ENCODE results near the gene PCGF6.
"Not testable (repeated sequence)": the region's sequence is repeated elsewhere in the genome, so short reads cannot be mapped to it uniquely, and the experiment has no call there.

The PCGF6 gene

GRCh38 chr10:103265717-103266329 lies 85.1 kb downstream of the PCGF6 start:
- H3K9ac ChIP-seq (ENCODE audit: low read depth, low read length, poor library complexity): no peak overlapping the region
- no CpG with 5 or more reads among the region's 11 CpGs for WGBS, 2 donors (ENCODE audit: extremely low coverage in 2 of 2, insufficient read length in 2 of 2, insufficient replicate concordance in 1 of 2)

GRCh38 chr10:103262229-103262628 lies 88.7 kb downstream of the PCGF6 start:
- Histone ChIP-seq H3K27ac (replicated peaks; ENCODE audit: low read length) (no peak overlapping the region), H4K8ac (ENCODE audit: low read depth, low read length) (no peak overlapping the region), H3K4me2 (ENCODE audit: insufficient read depth, low read length, poor library complexity, severe bottlenecking) (no peak overlapping the region), H2BK12ac (ENCODE audit: low read length) (no peak overlapping the region), H2AK5ac (ENCODE audit: low read depth, low read length) (no peak overlapping the region), H3K9ac (ENCODE audit: low read depth, low read length, poor library complexity) (no peak overlapping the region), H3K18ac (ENCODE audit: low read length) (no peak overlapping the region), H3K27me3 (ENCODE audit: control insufficient read depth in 3 of 3, insufficient read depth in 3 of 3, low read depth in 1 of 3, low read length in 3 of 3) (peaks cover 0 to 2% (median 0%) of the 10 kb centered on the region in 3 experiments), H3K79me1 (ENCODE audit: low read depth, low read length) (no peaks in the 10 kb centered on the region), H2BK15ac (ENCODE audit: low read length) (no peak overlapping the region), H2BK120ac (ENCODE audit: low read depth, low read length) (no peak overlapping the region), H3K14ac (ENCODE audit: low read length) (no peak overlapping the region), H3K9me3 (replicated peaks in 1 of 2; ENCODE audit: control insufficient read depth in 2 of 2, insufficient read depth in 1 of 2, low read depth in 1 of 2, low read length in 2 of 2) (peaks cover 3% of the 10 kb centered on the region in 2 donors), H2AFZ (ENCODE audit: low read length) (no peak overlapping the region), H3K4ac (ENCODE audit: low read length) (no peak overlapping the region), H2BK5ac (ENCODE audit: low read length) (no peak overlapping the region), H3K36me3 (replicated peaks in 1 of 2; ENCODE audit: control insufficient read depth in 2 of 2, insufficient read depth in 2 of 2, low read length in 2 of 2) (no peaks in the 10 kb centered on the region), H4K91ac (ENCODE audit: low read depth, low read length, poor library complexity) (no peak overlapping the region), H3K4me3 (ENCODE audit: low read length in 2 of 2) (no peak overlapping the region), H3K4me1 (ENCODE audit: control insufficient read depth in 2 of 2, insufficient read depth in 1 of 2, low read depth in 1 of 2, low read length in 2 of 2) (no peaks in the 10 kb centered on the region), H3K23ac (ENCODE audit: low read depth, low read length, poor library complexity) (no peak overlapping the region)
- DNase-seq (ENCODE audit: low spot score): no peak
- WGBS, 2 donors (ENCODE audit: extremely low coverage in 2 of 2, insufficient read length in 2 of 2, insufficient replicate concordance in 1 of 2): no CpG with 5 or more reads among the region's 3 CpGs

More at GRCh38 chr10:103265717-103266329, 85.1 kb downstream of the PCGF6 start:
- H3K4me1 ChIP-seq (ENCODE audit: control insufficient read depth in 2 of 2, insufficient read depth in 1 of 2, low read depth in 1 of 2, low read length in 2 of 2): no peaks in the 10 kb centered on the region
- H3K4me3 ChIP-seq (ENCODE audit: low read length in 2 of 2): no peak overlapping the region
- no peak overlapping the region for H2BK120ac ChIP-seq (ENCODE audit: low read depth, low read length)
- no peak overlapping the region for H3K14ac ChIP-seq (ENCODE audit: low read length)
- no peak overlapping the region for H3K27ac ChIP-seq (replicated peaks; ENCODE audit: low read length)
- no peak overlapping the region for H3K4me2 ChIP-seq (ENCODE audit: insufficient read depth, low read length, poor library complexity, severe bottlenecking)
- no peak overlapping the region for H2AFZ ChIP-seq (ENCODE audit: low read length)
- H2BK5ac ChIP-seq (ENCODE audit: low read length): no peak overlapping the region
- H3K36me3 ChIP-seq (replicated peaks in 1 of 2; ENCODE audit: control insufficient read depth in 2 of 2, insufficient read depth in 2 of 2, low read length in 2 of 2): no peaks in the 10 kb centered on the region
- H4K91ac ChIP-seq (ENCODE audit: low read depth, low read length, poor library complexity): no peak overlapping the region
- peaks cover 0 to 2% (median 0%) of the 10 kb centered on the region in 3 experiments for H3K27me3 ChIP-seq (ENCODE audit: control insufficient read depth in 3 of 3, insufficient read depth in 3 of 3, low read depth in 1 of 3, low read length in 3 of 3)
- H3K79me1 ChIP-seq (ENCODE audit: low read depth, low read length): no peaks in the 10 kb centered on the region
- peak; percentile 76 for DNase-seq (ENCODE audit: low spot score)
- H3K9me3 ChIP-seq (replicated peaks in 1 of 2; ENCODE audit: control insufficient read depth in 2 of 2, insufficient read depth in 1 of 2, low read depth in 1 of 2, low read length in 2 of 2): no peaks in the 10 kb centered on the region
- no peak overlapping the region for H2BK12ac ChIP-seq (ENCODE audit: low read length)
- no peak overlapping the region for H3K18ac ChIP-seq (ENCODE audit: low read length)
- H4K8ac ChIP-seq (ENCODE audit: low read depth, low read length): no peak overlapping the region
- no peak overlapping the region for H2BK15ac ChIP-seq (ENCODE audit: low read length)
- H3K4ac ChIP-seq (ENCODE audit: low read length): no peak overlapping the region
- H3K23ac ChIP-seq (ENCODE audit: low read depth, low read length, poor library complexity): no peak overlapping the region
- H2AK5ac ChIP-seq (ENCODE audit: low read depth, low read length): no peak overlapping the region

DNA sequence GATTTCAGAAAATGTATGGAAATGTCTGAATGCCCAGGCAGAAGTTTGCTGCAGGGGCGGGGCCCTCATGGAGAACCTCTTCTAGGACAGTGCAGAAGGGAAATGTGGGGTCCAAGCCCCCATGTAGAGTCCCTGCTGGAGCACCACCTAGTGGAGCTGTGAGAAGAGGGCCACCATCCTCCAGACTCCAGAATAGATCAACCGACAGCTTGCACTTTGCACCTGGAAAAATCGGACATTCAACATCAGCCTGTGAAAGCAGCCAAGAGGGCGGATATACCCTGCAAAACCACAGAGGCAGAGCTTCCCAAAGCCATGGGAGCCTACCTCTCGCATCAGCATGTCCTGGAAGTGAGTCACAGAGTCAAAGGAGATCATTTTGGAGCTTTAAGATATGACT lies 91.0 kb downstream of the PCGF6 start:
- no peaks in the 10 kb centered on the region for H3K4me1 ChIP-seq (ENCODE audit: control insufficient read depth in 2 of 2, insufficient read depth in 1 of 2, low read depth in 1 of 2, low read length in 2 of 2)
- H3K36me3 ChIP-seq (replicated peaks in 1 of 2; ENCODE audit: control insufficient read depth in 2 of 2, insufficient read depth in 2 of 2, low read length in 2 of 2): no peaks in the 10 kb centered on the region
- H3K23ac ChIP-seq (ENCODE audit: low read depth, low read length, poor library complexity): no peak overlapping the region
- no peak overlapping the region for H4K91ac ChIP-seq (ENCODE audit: low read depth, low read length, poor library complexity)
- H3K4me2 ChIP-seq (ENCODE audit: insufficient read depth, low read length, poor library complexity, severe bottlenecking): no peak overlapping the region
- no peak overlapping the region for H4K8ac ChIP-seq (ENCODE audit: low read depth, low read length)
- no peak overlapping the region for H2BK5ac ChIP-seq (ENCODE audit: low read length)
- H3K9me3 ChIP-seq (replicated peaks in 1 of 2; ENCODE audit: control insufficient read depth in 2 of 2, insufficient read depth in 1 of 2, low read depth in 1 of 2, low read length in 2 of 2): peaks cover 3% of the 10 kb centered on the region in 2 donors
- no peak for DNase-seq (ENCODE audit: low spot score)
- H3K14ac ChIP-seq (ENCODE audit: low read length): no peak overlapping the region
- no peak overlapping the region for H2BK12ac ChIP-seq (ENCODE audit: low read length)
- no peak overlapping the region for H2AFZ ChIP-seq (ENCODE audit: low read length)
- no peak overlapping the region for H3K4ac ChIP-seq (ENCODE audit: low read length)
- H3K4me3 ChIP-seq (ENCODE audit: low read length in 2 of 2): no peak overlapping the region
- no peak overlapping the region for H3K27ac ChIP-seq (replicated peaks; ENCODE audit: low read length)
- no peak overlapping the region for H3K9ac ChIP-seq (ENCODE audit: low read depth, low read length, poor library complexity)
- no peak overlapping the region for H2AK5ac ChIP-seq (ENCODE audit: low read depth, low read length)
- peaks cover 0 to 2% (median 0%) of the 10 kb centered on the region in 3 experiments for H3K27me3 ChIP-seq (ENCODE audit: control insufficient read depth in 3 of 3, insufficient read depth in 3 of 3, low read depth in 1 of 3, low read length in 3 of 3)
- no peak overlapping the region for H2BK15ac ChIP-seq (ENCODE audit: low read length)
- H3K18ac ChIP-seq (ENCODE audit: low read length): no peak overlapping the region
- no peaks in the 10 kb centered on the region for H3K79me1 ChIP-seq (ENCODE audit: low read depth, low read length)
- H2BK120ac ChIP-seq (ENCODE audit: low read depth, low read length): no peak overlapping the region
- WGBS, 2 donors (ENCODE audit: extremely low coverage in 2 of 2, insufficient read length in 2 of 2, insufficient replicate concordance in 1 of 2): no CpG with 5 or more reads among the region's 5 CpGs

DNA sequence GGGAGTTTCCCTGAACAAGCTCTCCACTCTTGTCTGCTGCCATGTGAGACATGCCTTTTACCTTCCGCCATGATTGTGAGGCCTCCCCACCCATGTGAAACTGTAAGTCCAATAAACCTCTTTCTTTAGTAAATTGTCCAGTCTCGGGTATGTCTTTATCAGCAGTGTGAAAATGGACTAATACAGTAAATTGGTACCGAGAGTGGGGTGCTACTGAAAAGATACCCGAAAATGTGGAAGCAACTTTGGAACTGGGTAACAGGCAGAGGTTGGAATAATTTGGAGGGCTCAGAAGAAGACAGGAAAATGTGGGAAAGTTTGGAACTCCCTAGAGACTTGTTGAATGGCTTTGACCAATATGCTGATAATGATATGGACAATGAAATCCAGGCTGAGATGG lies 92.0 kb downstream of the PCGF6 start:
- H3K4ac ChIP-seq (ENCODE audit: low read length); H3K18ac ChIP-seq (ENCODE audit: low read length); DNase-seq (ENCODE audit: low spot score); H3K14ac ChIP-seq (ENCODE audit: low read length); H2BK120ac ChIP-seq (ENCODE audit: low read depth, low read length); H3K9ac ChIP-seq (ENCODE audit: low read depth, low read length, poor library complexity); H3K23ac ChIP-seq (ENCODE audit: low read depth, low read length, poor library complexity); H3K4me3 ChIP-seq (ENCODE audit: low read length in 2 of 2); H3K79me1 ChIP-seq (ENCODE audit: low read depth, low read length); H2AK5ac ChIP-seq (ENCODE audit: low read depth, low read length); H2AFZ ChIP-seq (ENCODE audit: low read length); H3K36me3 ChIP-seq (replicated peaks in 1 of 2; ENCODE audit: control insufficient read depth in 2 of 2, insufficient read depth in 2 of 2, low read length in 2 of 2); H3K27me3 ChIP-seq (ENCODE audit: control insufficient read depth in 3 of 3, insufficient read depth in 3 of 3, low read depth in 1 of 3, low read length in 3 of 3); H2BK12ac ChIP-seq (ENCODE audit: low read length); H3K4me1 ChIP-seq (ENCODE audit: control insufficient read depth in 2 of 2, insufficient read depth in 1 of 2, low read depth in 1 of 2, low read length in 2 of 2); H3K27ac ChIP-seq (replicated peaks; ENCODE audit: low read length); H3K9me3 ChIP-seq (replicated peaks in 1 of 2; ENCODE audit: control insufficient read depth in 2 of 2, insufficient read depth in 1 of 2, low read depth in 1 of 2, low read length in 2 of 2); H2BK5ac ChIP-seq (ENCODE audit: low read length); H4K91ac ChIP-seq (ENCODE audit: low read depth, low read length, poor library complexity); H4K8ac ChIP-seq (ENCODE audit: low read depth, low read length); H2BK15ac ChIP-seq (ENCODE audit: low read length); H3K4me2 ChIP-seq (ENCODE audit: insufficient read depth, low read length, poor library complexity, severe bottlenecking): not testable (repeated sequence)
- no CpG with 5 or more reads among the region's 4 CpGs for WGBS, 2 donors (ENCODE audit: extremely low coverage in 2 of 2, insufficient read length in 2 of 2, insufficient replicate concordance in 1 of 2)

All from neuronal stem cell (in vitro differentiated cells).